Dermis microvascular lymphatic vessel endothelial cell (primary cell): Measurements from ENCODE around the gene CEP85. TPM values are rescaled to one million over a fixed set of nuclear protein-coding genes. Genes with fewer than 3 reads are reported as not detected.
"Not testable (repeated sequence)": the region's sequence is repeated elsewhere in the genome, so short reads cannot be mapped to it uniquely, and the experiment has no call there.

Source experiments
- DNase-seq, 2 donors: peaks; one replicate each; pipeline versions ENCODE4 v3.0.0 to v3.0.0-alpha.2; 2010; ENCODE audit warnings: low read depth in 2 of 2
- total RNA-seq: library from RNA; depleted of rRNA; stranded (reverse); fragments of >200 nt; gene quantifications from 2 replicates; pipeline ENCODE4 v1.2.1, GENCODE V29; 2014

CEP85 gene
- total RNA-seq, 1 donor from 2014 or later = 6.7 TPM

DNA sequence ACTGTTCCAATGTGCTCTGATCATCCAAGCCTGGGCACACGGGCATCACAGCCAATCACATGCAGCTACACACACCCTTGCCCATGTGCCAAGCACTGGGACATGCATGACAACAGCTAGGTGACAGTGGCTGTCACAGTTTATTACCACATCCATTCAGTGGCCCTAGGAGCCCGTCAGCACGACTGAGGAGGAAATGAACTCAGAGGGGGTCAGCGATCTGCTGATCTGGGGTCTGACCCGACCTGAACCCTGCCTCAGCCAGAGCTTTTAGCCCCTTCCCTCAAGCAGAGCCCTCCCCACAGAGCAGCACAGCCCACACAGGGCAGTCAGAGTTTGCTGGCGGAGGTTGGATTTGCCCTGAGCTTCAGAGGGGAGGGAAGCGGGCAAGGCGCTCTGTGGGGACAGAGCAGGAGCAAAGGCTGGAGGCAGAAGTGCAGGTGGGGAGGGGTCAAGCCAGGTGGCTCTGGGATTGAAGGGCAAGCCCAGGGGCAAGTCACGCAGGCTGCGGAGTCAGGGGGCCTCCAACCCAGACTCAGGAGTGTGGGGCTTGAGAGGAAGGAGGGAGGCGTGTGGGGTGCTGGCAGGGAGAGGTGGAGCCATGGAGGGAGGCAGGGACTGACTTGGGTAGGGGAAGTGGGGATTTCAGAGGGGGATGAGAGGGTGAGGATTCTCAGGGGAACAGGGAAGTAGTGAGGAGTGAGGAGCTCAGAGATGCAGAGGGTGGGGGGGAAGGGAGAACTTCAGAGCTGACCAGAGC lies 56.3 kb downstream of the CEP85 start:
- DNase-seq = no peak

DNA sequence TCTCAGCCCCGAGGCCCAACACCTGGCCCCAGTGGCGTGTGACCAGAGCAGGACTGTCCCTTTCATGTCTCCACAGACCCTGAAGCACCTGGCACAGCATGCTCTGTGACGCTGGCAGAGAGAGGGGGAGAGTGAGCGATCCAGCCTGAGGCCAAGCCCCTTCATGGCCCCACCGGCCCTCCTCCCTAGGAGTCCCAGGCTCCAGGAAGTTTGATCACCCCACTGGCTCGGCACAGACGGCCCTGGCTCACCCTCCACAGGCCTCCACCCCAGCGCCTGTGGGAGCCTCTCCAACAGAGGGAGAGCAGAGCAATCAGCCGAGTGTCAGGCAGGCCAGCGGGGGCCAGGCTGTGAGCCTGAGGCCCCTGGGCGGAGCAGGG lies 56.9 kb downstream of the CEP85 start:
- no peak for DNase-seq

DNA sequence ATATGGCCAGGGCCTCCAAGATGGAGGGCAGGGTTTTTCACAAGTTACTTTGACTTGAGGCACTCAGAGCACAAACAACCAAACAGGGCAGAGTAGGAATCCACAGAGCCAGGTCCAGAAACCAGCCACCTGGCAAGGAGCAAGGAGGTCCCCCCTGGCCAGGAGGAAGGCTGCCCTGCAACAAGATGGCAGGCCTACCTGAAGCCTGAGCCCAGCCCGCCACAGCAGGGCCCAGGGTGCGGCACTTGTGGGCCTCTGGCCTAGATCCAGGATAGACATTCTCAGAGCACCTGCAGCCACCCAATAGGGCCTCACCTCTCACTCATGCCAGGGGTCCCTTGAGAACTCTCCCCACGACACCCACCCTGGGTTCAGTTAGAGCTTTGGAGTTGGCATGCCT lies 57.4 kb downstream of the CEP85 start:
- no peak for DNase-seq

DNA sequence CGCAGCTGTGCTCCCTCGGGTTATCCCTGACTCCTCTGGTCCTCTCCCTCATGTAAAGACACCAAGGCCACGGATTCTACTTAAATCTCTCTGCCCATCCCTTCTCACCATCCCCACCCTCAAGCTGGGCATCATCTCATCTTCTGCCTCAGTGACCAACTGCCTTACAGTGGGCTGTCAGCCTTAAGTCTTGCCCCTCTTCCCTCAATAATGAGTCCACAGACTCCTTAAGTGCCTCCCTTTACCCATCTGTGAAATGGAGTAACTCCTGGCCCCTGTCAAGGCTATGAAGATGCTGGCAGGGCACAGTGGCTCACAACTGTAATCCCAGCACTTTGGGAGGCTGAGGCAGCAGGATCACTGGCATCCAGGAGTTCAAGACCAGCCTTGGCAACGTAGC lies 57.9 kb downstream of the CEP85 start:
- DNase-seq = no peak

DNA sequence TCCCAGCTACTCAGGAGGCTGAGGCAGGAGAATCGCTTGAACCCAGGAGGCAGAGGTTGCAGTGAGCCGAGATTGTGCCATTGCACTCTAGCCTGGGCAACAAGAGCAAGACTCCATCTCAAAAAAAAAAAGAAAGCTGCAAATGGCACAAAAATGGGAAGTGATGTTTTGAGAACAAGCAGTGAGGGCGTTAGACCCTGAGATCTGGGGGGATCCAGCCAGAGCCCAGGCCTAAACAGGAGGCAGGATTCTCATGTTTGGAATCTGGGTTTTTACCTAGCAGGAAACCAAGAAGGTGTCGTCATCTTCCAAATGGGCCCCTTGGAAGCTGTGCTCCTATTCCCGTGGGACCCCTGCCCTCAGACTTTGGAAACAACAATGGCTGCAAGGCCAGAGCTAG lies 58.7 kb downstream of the CEP85 start:
- DNase-seq = not testable (repeated sequence)

DNA sequence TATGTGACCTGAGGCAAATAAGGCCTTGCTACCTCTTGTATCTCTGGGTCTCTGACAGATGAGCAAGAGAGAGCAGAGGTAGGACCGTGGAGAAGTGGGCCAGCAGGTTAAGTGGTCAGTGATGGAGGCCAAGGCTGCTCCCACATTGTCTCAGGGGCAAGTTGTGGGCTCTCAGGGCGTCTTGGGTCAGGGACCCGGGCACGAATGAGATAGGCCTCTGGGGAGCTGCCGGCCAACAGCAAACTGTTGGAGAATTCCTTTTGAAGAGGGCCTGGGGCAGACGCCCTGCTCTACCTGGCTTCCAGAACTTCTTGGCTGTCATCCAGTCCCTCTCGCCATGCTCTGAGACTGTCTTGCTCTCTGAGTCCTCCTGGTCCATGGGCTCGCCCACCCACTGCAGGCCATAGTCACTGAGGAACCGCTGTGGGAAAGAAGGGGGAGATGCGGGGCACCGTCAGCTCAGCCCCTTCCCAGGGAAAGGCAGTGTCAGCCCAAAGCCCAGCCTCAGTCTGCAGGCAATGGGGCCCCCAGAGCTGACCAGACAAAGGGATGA lies 60.0 kb downstream of the CEP85 start:
- DNase-seq = no peak

DNA sequence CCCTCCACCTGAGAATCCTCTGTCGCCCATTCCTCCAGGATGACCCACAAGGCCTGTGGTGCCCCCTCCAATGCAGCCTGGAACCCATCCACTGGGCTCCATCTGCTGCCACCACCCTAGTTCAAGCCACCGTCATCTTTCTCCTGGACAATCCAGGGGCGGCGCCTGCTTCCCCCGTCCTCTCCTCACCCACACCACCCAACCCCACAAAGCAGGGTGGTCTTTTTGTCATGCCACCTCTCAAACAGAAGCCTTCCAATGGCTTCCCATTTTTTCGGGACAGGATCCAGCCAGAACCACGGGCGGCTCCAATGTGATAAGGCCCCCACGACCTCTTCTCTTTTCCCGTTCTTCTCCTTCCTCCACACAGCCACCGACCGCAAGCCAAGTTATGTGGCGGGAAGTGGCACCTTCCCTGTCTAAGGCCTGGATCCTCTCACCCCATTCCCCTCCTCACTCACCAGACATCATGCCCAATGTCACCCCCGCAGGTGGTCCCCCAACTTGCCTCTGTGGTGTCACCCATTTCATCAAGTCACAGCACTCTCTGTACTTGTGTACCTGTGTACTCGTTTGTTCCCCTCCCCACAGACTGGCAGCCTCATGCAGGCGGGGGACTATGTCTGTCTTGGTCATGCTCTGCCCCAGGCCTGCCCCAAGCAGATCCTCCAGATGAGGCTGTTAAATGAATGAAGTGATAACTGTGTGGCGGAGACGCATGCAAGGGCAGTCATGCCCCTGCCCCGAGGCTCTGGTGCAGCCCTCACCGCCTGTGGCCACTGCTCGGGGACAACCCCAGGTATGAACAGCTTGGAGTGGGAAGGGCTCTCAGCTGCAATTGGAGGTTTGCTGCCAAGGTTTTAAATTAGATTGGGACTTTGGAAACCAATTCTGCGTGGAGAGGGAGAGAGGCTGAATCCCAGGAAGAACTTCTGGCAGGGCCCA lies 61.5 kb downstream of the CEP85 start:
- DNase-seq = no peak

DNA sequence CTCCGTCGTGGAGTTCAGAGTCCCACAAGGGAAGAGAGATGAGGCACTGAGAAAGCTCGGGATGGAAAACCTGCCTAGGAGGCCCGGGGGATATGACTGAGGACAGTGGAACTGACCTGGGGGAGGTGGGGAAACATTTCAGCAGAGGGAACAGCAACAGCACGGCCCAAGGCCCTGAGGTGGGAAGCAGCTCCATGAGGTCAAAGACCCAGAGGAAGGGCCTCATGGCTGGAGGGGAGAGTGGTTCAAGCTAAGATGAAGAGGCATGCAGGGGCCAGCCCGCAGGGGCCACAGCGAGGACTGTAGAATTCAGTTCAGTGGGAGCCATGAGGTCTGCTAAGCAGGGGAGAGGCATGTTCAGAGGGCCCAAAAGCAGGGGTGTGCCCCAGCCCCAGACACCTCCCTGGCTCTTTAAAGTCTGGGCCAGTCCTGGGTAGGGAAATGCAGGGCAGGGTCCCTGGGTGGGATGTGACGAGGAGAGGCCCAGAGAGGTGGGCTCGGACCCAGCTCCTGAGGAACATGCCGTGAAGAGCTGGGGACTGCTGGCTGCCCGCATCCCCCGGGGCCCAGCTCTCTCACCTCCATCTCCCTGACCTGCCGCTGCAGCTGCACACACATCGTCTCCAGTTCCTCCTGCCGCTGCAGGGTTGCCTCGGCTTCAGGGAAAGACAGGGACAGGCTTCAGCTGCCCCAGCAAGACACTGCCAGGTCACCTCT lies 62.5 kb downstream of the CEP85 start:
- no peak for DNase-seq

DNA sequence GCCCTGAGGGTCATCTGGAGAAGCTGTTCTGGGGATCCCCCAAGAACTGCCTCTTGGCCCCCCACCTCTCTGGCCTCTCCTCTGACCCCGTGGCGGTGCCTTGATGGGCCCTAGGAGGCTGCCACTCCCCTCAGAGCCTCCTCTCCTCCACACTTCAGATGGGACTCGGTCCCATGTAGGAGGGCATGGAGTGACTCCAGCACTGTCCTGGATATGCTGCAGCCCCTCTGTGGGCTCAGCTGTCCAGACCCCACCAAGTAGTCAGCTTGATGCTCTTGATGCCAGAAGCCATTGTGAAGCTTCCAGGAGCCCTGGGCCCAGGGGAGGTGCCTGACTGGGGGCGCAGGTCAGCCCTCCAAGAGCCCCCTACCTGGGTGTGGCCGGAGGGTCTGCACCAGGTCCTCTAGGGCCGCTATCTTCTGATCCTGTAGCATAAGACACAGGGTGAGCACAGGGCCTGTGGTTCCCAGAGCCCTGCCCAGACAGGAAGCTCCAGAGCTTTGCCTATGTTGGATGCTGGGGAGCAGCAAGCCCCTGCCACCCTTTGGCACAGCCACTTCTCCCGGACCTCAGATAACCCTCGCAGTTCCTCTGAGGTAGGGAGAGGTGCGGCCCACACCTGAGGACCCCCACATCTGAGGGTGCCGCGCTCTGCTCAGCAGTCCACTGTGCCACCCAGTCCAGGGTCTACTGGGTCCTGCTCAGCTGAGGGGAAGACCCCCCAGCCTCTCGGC lies 63.2 kb downstream of the CEP85 start:
- no peak for DNase-seq

DNA sequence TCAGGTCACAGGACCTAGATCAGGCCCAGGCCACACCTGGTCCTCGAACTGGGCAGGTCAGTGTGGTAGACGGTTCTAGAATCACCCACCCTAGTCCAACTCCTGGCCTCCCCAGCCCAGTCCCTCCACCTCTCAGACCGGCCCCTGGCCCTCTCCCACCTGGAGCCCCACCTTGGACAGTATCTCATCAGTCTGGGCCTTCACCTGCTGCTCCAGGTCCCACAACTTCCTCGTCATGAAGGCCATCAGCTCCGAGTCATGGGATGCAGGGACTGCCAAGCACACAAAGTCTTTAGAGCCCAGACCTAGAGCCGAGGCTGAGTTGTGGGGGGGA lies 63.8 kb downstream of the CEP85 start:
- DNase-seq = no peak

DNA sequence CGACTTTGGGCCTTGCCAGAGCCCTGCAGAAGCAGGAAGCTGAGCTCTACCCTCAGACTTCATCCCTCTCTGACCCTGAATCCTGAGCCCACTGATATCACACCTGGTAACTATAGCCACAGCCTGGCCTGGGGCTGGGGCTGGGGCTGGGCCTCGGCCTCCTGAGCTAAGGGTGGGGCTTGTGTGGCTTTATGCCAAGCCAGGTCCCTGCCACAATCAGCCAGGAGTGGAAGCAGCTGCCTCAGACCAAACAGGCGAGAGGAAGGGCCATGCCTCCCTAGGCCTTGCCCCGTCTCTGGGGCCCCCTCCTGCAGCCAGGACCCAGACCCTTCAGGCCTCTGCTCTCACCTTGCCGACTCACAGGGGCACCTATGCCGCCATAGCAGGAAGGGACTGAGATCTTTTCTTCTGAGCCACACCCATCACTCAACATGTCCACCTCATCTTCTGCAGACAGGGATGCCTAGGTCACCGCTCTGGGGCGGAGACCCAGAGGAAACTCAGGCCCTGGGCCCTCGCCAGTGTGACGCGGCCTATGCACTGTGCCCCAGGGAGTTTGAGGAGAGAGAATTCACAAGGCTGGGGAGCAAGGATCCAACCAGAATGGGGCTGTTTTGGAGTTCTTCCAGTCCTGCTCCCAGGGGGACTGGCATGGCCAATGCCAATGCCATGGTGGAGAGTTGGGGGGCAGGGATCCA lies 66.7 kb downstream of the CEP85 start:
- no peak for DNase-seq

DNA sequence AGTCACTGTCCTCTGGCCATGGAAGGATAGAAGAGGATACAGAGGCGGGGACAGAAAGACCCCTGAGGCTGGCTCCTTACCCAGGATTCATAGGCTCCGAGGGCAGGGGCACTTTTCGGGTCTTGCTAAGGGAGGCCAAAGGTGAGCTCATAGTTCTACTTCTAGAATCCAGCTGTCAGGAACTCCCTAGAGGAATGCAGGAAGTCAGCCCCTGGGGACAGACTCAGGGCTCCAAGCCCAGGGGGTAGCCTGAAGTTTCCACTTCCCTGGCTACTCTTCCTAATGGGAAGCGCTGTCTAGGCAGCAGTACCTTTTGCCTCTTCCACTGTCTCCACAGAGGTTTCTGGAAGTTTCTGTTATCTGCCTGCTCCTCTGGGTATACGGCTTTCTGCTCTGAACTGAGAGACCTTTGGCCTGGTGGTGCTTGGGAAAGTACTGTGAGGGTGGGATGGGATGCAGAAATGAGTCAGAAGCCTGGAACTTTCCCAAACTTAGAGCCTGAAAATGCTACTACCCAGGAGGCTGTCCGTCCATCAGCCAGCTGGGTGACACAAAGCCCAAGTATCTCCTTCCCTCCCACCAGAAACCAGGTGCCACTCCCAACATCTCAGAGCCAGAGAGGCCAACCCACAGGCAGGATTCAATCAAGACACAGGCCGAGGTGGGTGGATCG lies 68.9 kb downstream of the CEP85 start:
- peak in 1 of 2 donors; percentile 30 for DNase-seq

DNA sequence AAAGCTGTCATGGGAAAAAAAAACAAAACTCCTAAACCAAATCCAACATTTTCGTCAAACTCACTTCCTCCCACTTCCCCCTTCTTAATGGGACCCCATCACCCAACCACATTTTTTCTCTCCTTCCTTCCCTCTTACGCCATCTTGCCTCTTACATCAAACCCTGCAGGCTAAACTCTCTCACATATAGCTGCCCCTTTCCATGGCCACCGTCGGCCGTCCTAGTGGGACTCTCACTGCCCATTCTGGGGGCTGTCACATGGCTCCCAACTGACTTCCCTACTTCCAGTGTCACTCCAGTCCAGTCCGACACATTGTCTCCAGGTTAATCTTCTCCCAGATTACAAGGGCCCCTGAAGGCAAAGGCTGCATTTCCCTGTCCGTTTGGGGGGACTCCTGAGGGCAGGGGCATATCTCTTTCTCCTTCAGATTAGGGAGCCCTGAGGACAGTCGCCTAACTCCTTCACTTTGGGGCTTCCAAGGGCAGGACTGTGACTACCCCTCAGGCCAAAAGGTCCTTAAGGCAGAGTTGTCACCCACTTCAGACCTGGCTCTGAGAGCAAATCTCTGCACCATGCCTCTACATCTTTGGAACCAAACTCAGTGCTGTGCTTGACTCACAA lies 71.8 kb downstream of the CEP85 start:
- DNase-seq = no peak

DNA sequence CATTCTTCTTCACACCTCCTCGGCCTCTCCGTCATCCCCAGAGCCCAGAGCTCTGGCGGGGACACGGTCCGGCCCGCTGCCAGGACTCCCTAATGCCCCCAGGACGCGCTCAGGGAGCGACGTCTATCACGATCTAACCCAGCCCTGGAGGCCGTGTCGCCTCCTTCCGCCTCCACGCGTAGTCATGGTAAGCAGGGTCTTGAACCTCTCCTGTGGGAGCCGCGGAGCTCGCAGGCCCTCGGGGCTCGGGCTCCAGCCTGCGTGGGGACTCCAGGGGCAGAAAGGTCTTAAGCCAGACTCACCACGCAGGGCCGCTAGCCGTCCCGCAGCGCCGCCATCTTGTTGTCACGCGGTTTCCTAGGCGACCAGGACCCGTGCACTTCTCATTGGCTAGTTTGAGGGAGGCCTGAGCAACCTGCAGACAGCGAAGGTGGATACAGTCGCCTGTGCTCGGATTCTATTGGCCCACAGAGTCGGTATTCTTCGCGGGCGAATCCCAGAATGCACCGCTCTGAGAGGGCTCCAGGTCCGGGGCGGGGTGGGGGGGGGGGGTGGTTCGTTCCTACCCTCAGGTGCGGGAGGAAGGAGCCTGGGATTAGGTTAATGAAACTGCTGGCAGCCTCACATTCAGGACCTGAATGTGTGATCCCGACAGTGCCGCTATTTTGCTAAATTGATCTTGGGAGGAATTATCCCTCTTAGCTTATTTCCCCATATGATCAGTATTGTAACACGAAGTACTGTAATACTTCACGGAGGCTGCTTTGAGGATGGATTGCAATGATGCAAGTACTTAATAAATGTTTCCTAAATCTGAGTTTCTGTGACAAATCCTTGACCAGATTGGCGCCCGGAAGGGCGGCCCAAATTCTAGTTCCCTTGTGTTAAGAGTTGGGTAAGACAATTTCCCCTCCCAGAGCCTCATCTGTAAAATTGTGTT lies 72.6 kb downstream of the CEP85 start, which contains the start of gene UBXN11:
Gene UBXN11, minus strand, starts transcription at position 347 of the 940 bp plus-strand sequence. CDS start 3,753 bp downstream, outside the sequence.
- peak; percentile 92 to 95 for DNase-seq

DNA sequence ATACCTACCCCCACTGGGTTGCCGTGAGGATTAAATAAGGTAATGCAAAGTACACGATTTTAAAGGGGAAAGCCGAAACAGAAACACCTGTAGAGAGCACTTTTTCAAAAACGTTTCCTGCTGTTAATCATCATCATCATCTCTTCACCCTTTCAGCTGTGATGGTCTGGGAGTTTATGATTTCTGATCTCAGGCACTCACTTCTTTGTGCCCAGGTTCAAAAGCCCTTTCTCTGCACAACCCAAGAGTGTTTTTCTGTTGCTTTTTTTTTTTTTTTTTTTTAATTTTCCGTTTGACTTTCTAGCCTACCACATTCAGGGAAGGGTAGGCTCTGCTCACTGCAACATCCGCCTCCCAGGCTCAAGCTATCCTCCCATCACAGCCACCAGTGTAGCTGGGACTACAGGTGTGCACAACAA lies 73.4 kb downstream of the CEP85 start:
- no peak for DNase-seq

DNA sequence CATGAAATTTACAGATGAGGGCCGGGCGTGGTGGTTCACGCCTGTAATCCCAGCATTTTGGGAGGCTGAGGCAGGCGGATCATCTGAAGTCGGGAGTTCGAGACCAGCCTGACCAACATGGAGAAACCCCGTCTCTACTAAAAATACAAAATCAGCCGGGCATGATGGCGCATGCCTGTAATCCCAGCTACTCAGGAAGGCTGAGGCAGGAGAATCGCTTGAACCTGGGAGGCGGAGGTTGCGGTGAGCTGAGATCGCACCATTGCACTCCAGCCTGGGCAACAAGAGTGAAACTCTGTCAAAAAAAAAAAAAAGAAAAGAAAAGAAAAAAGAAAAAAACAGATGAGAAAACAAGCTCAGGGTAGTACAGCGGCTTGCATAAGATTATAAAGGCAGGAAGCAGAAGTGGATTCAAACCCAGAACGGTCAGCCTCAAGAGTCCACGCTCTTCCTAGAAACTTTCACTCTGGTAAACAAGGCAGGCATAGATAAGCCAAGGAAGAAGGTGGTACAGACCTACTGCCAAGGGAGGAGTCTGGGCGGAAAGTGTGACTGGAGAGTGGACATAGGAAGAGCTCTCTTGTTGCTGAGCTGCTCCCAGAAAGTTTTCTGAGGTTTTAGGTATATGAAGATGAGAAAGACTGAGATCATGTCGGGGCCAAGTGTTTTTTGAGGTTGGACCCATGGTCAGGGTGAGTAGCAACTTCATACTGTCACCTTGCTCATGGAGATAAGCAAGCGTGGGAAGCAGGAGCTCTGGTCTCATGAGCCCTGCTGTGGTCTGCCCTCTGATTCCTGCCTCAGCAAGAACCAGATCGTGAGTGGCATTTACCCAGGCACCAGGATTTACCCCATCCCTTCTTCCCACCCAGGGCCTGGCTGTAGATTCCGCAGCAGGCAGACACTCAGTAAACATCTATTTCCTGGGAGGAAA lies 74.2 kb downstream of the CEP85 start:
- DNase-seq = not testable (repeated sequence)

DNA sequence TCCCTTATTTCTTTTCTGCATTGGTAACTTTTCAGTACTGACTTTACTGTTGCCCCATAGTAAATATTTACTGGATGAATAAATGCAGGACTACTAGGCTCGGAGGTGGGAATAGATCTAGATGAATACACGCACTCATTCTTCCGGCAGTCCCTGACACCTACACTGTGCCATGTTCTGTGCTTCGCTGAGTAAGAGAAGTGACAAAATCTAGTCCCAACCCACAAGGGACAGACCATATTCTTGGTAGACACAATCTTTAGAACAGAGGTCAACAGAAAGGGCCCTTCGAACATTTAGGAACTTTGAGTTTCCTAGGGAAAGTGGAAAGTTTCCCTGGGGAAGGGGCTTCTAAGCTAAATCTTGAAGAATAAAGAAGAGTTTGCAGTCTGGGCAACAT lies 80.5 kb downstream of the CEP85 start:
- no peak for DNase-seq
